A375 (cell line): Measurements from ENCODE around the gene TLN1. TPM values are rescaled to one million over a fixed set of nuclear protein-coding genes. Genes with fewer than 3 reads are reported as not detected.

Experiments
- small RNA-seq: library from RNA; depleted of rRNA; stranded (forward); fragments of <200 nt; gene quantifications from one replicate; pipeline ENCODE3, GENCODE V24; 2014
- total RNA-seq: library from RNA; depleted of rRNA; stranded (reverse); fragments of >200 nt; shearing (Covaris generic); gene quantifications from 2 replicates; pipeline ENCODE4 v1.2.3, GENCODE V29; 2014; rRNA removed

TLN1 gene
- total RNA-seq, result 168 and 176 TPM in 2 replicates

GRCh38 chr9:35732185-35732799 is at the start of gene TLN1, which contains the start of gene CREB3:
Gene TLN1 (minus strand): TSS chr9:35732195. CDS start chr9:35725694, 6,501 bp downstream.
Gene CREB3 (plus strand): TSS chr9:35732666. CDS start chr9:35732773, 107 bp downstream.

GRCh38 chr9:35754264-35754663 is 22.3 kb upstream of the TLN1 start, which contains the start of gene MSMP:
Gene MSMP (minus strand): TSS chr9:35754276. CDS start chr9:35754129, 147 bp downstream.

GRCh38 chr9:35748858-35749514 is 17.0 kb upstream of the TLN1 start, which contains the start of the genes GBA2 and RGP1:
Gene GBA2 (minus strand): TSS chr9:35749228. CDS start chr9:35748704, 524 bp downstream.
Gene RGP1 (plus strand): TSS chr9:35749287. CDS start chr9:35749756, 469 bp downstream.

GRCh38 chr9:35689542-35690293 is 42.3 kb downstream of the TLN1 start, which contains the start of gene TPM2:
Gene TPM2 (minus strand): TSS chr9:35689925. CDS start chr9:35689817, 108 bp downstream.

GRCh38 chr9:35673132-35674024 is 58.6 kb downstream of the TLN1 start, which contains the start of gene CA9:
Gene CA9 (plus strand): TSS chr9:35673928. CDS start chr9:35673960, 32 bp downstream.

GRCh38 chr9:35664531-35665470 is 67.2 kb downstream of the TLN1 start, which contains the start of gene ARHGEF39:
Gene ARHGEF39 (minus strand): TSS chr9:35665195. CDS start chr9:35665169, 26 bp downstream.

GRCh38 chr9:35658137-35658967 is 73.6 kb downstream of the TLN1 start, which contains the start of gene CCDC107:
Gene CCDC107 (plus strand): TSS chr9:35658292. CDS start chr9:35658380, 88 bp downstream.

GRCh38 chr9:35657546-35658136 is 74.4 kb downstream of the TLN1 start, which contains the start of gene RMRP:
Gene RMRP (minus strand): TSS chr9:35658019.

GRCh38 chr9:35650341-35651158 is 81.4 kb downstream of the TLN1 start, which contains the start of gene SIT1:
Gene SIT1 (minus strand): TSS chr9:35650931. CDS start chr9:35650853, 78 bp downstream.

Small RNA genes within 50 kb of the gene (small RNA-seq; reads per million reads assigned to genes)
- not detected for gene MIR6853
- not detected for gene RMRP
- gene RN7SL22P, result not detected

Other genes with a start within 250 kb of the TLN1 start
- 17.2 and 18.5 TPM in 2 replicates for gene RUSC2, start 242.1 kb downstream of the TLN1 start, total RNA-seq
- gene TESK1, start 126.9 kb downstream of the TLN1 start, total RNA-seq, result 8.5 and 8.9 TPM in 2 replicates
- gene CD72, start 113.8 kb downstream of the TLN1 start, total RNA-seq, result 1.3 TPM in 1 of 2 replicates, not detected in the other
- not detected in 2 replicates for gene SIT1, start 81.3 kb downstream of the TLN1 start, total RNA-seq
- gene RMRP, start 74.2 kb downstream of the TLN1 start, total RNA-seq, result 24,429 and 35,489 TPM in 2 replicates
- 10.5 and 14.1 TPM in 2 replicates for gene CCDC107, start 73.9 kb downstream of the TLN1 start, total RNA-seq
- gene ARHGEF39, start 67.0 kb downstream of the TLN1 start, total RNA-seq, result 5.9 and 6.6 TPM in 2 replicates
- gene CA9, start 58.3 kb downstream of the TLN1 start, total RNA-seq, result 23.5 and 29.2 TPM in 2 replicates
- gene TPM2, start 42.3 kb downstream of the TLN1 start, total RNA-seq, result 435 and 454 TPM in 2 replicates
- 37.5 and 41.9 TPM in 2 replicates for gene CREB3, start 471 bp upstream of the TLN1 start, total RNA-seq
- 49.6 and 50.5 TPM in 2 replicates for gene GBA2, start 17.0 kb upstream of the TLN1 start, total RNA-seq
- gene RGP1, start 17.1 kb upstream of the TLN1 start, total RNA-seq, result 20.3 and 20.9 TPM in 2 replicates
- not detected in 2 replicates for gene MSMP, start 22.1 kb upstream of the TLN1 start, total RNA-seq
- 2.0 and 5.1 TPM in 2 replicates for gene NPR2, start 59.4 kb upstream of the TLN1 start, total RNA-seq
- gene SPAG8, start 80.1 kb upstream of the TLN1 start, total RNA-seq, result 1.2 and 3.7 TPM in 2 replicates
- gene HINT2, start 82.8 kb upstream of the TLN1 start, total RNA-seq, result 95.7 and 102 TPM in 2 replicates
- gene FAM221B, start 96.5 kb upstream of the TLN1 start, total RNA-seq, result not detected in 2 replicates
- 1.5 and 1.7 TPM in 2 replicates for gene TMEM8B, start 97.0 kb upstream of the TLN1 start, total RNA-seq
- not detected in 2 replicates for gene OR13J1, start 138.2 kb upstream of the TLN1 start, total RNA-seq
- 7.3 and 10.7 TPM in 2 replicates for gene HRCT1, start 174.0 kb upstream of the TLN1 start, total RNA-seq
- gene SPAAR, start 177.3 kb upstream of the TLN1 start, total RNA-seq, result 0.60 TPM in 1 of 2 replicates, not detected in the other
- gene OR2S2, start 226.0 kb upstream of the TLN1 start, total RNA-seq, result not detected in 2 replicates